GM18517 (cell line): ENCODE results near the gene NDUFAF7.
"Not testable (repeated sequence)": the region's sequence is repeated elsewhere in the genome, so short reads cannot be mapped to it uniquely, and the experiment has no call there.

Experiments
- ATAC-seq: cut with Tn5 transposase; IDR thresholded peaks from one replicate; pipeline ENCODE4 v1.9.1; 2021; ENCODE audit warnings: mild to moderate bottlenecking, moderate library complexity; ENCODE audit not compliant: unreplicated experiment

The NDUFAF7 gene

GRCh38 chr2:37276291-37276690 lies 44.8 kb downstream of the NDUFAF7 start:
- no peak for ATAC-seq

GRCh38 chr2:37281916-37282315 lies 50.5 kb downstream of the NDUFAF7 start:
- ATAC-seq = no peak

GRCh38 chr2:37282746-37283145 lies 51.3 kb downstream of the NDUFAF7 start:
- no peak for ATAC-seq

GRCh38 chr2:37283207-37283606 lies 51.7 kb downstream of the NDUFAF7 start:
- ATAC-seq = no peak

- ATAC-seq = no peak
Observed at GRCh38 chr2:37284381-37284780, 52.9 kb downstream of the NDUFAF7 start.

GRCh38 chr2:37287966-37288365 lies 56.5 kb downstream of the NDUFAF7 start:
- ATAC-seq = no peak

- no peak for ATAC-seq
Observed at GRCh38 chr2:37291680-37292079, 60.2 kb downstream of the NDUFAF7 start.

- not testable (repeated sequence) for ATAC-seq
Observed at GRCh38 chr2:37294858-37295257, 63.4 kb downstream of the NDUFAF7 start.

GRCh38 chr2:37295469-37296073 lies 64.1 kb downstream of the NDUFAF7 start:
- no peak for ATAC-seq

- ATAC-seq = no peak
Observed at GRCh38 chr2:37297632-37298031, 66.2 kb downstream of the NDUFAF7 start.
